ENCODE results near the gene DLGAP1. TPM values are rescaled to one million over a fixed set of nuclear protein-coding genes. Genes with fewer than 3 reads are reported as not detected.

Gene DLGAP1
- total and polyA plus RNA-seq, 2 donors (not counting 1 experiment from before 2014, with no cell fraction given): 0.07 to 0.61 TPM

DNA sequence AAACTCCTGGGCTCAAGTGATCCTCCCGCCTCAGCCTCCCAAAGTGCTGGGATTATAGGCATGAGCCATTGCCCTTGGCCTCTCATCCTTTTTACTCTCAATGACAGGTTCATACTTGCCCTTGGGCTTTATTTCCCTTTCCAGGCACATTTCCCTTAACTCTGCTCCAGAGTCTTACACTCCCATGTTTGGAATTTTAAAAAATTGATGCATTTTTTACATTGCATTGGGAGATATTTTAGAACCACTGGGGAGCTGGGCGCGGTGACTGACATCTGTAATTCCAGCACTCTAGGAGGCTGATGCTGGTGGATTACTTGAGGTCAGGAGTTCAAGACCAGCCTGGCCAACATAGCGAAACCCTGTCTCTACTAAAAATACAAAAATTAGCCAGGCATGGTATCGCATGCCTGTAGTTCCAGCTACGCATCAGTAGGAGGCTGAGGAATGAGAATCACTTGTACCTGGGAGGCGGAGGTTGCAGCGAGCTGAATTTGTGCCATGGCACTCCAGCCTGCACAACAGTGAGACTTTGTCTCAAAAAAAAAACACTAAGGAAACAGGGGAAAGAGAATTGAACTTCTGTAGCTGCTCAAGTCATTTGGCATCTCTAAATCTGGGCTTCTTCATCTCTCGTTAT, 986.9 kb downstream of the DLGAP1 start:
- Histone ChIP-seq H3K79me2 (ENCODE audit: control insufficient read depth, insufficient read depth, low read length) (no peaks in the 10 kb centered on the region), H2AFZ (ENCODE audit: insufficient read depth, low read depth, low read length, poor library complexity, severe bottlenecking) (no peak overlapping the region), H3K36me3 (replicated peaks in 1 of 2; ENCODE audit: control extremely low read depth in 1 of 2, control insufficient read depth in 1 of 2, extremely low read depth in 1 of 2, insufficient read depth in 2 of 2, low read length in 1 of 2) (no peaks in the 10 kb centered on the region), H4K20me1 (ENCODE audit: control insufficient read depth, insufficient read depth, low read length, poor library complexity, severe bottlenecking) (no peaks in the 10 kb centered on the region), H3K9ac (ENCODE audit: low read length) (no peak overlapping the region), H3K4me1 (ENCODE audit: control insufficient read depth in 2 of 2, insufficient read depth in 2 of 2, low read length in 2 of 2) (peaks cover 0 to 7% of the 10 kb centered on the region in 2 donors), H3K9me3 (ENCODE audit: control extremely low read depth in 1 of 3, control insufficient read depth in 2 of 3, insufficient read depth in 1 of 3, low read length in 2 of 3) (no peaks in the 10 kb centered on the region), H3K4me3 (ENCODE audit: control extremely low read depth in 1 of 5, extremely low read depth in 1 of 5, insufficient read depth in 1 of 5, low read depth in 2 of 5, low read length in 4 of 5) (no peak overlapping the region), H3K27me3 (replicated peaks in 1 of 4; ENCODE audit: control extremely low read depth in 1 of 4, control insufficient read depth in 3 of 4, insufficient read depth in 4 of 4, low read length in 3 of 4) (no peaks in the 10 kb centered on the region), H3K4me2 (replicated peaks; ENCODE audit: low read depth, low read length, poor library complexity, severe bottlenecking) (no peak overlapping the region), H3K27ac (ENCODE audit: low read length in 2 of 2) (no peak overlapping the region)
- ChIA-PET CTCF (interaction anchor here (0.8 to 2.7 kb wide), 4 partner anchors 11 to 127 kb away, joined by 3 to 7 read pairs (median 3); no protein-coding TSS in a partner anchor), POLR2A (interaction anchor here (0.7 kb wide), 1 partner anchor 135 kb away, joined by 9 read pairs; no protein-coding TSS in a partner anchor)
- no peak for ATAC-seq (ENCODE audit: low read depth)
- Mint-ChIP-seq H3K4me1 (peaks cover 7% of the 10 kb centered on the region), H3K4me3 (no peak overlapping the region), H3K9me3 (ENCODE audit: insufficient read depth) (no peaks in the 10 kb centered on the region), H3K27me3 (no peaks in the 10 kb centered on the region), H3K27ac (no peak overlapping the region)
- no peak for DNase-seq
- intact Hi-C loops (cut with micrococcal nuclease): no loop called here
- no peak for TF ChIP-seq EZH2 (IDR thresholded peaks at IDR 0.05; ENCODE audit: borderline replicate concordance, insufficient read depth, low read depth, low read length, poor library complexity, severe bottlenecking)
- TF ChIP-seq, protein P1, sequence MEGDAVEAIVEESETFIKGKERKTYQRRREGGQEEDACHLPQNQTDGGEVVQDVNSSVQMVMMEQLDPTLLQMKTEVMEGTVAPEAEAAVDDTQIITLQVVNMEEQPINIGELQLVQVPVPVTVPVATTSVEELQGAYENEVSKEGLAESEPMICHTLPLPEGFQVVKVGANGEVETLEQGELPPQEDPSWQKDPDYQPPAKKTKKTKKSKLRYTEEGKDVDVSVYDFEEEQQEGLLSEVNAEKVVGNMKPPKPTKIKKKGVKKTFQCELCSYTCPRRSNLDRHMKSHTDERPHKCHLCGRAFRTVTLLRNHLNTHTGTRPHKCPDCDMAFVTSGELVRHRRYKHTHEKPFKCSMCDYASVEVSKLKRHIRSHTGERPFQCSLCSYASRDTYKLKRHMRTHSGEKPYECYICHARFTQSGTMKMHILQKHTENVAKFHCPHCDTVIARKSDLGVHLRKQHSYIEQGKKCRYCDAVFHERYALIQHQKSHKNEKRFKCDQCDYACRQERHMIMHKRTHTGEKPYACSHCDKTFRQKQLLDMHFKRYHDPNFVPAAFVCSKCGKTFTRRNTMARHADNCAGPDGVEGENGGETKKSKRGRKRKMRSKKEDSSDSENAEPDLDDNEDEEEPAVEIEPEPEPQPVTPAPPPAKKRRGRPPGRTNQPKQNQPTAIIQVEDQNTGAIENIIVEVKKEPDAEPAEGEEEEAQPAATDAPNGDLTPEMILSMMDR (IDR thresholded peaks at IDR 0.05): no peak
- WGBS (ENCODE audit: insufficient coverage): 98% methylated on average over 8 of the region's 9 CpGs

DNA sequence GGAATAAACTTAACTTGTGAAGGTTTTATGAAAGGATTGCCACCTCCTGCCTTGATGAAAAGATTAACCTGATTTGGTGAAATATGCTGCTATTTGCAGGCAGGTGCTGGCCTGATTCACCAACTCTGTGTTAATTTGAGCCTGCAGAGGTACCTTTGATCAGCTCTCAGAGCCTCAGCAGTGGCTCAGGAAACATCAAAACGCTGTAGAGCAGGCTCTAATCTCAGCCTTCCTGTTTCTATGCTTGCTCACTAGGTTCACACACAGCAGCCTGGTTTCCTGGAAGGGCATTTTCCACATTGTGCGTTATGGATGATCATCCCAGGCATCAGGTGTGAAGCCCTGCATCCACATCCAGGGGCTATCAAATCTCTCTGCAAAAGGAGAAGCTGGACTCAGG, 988.2 kb downstream of the DLGAP1 start:
- 0% methylated on average over 2 of the region's 2 CpGs for WGBS (ENCODE audit: insufficient coverage)
- Mint-ChIP-seq H3K27me3 (no peaks in the 10 kb centered on the region), H3K4me3 (no peak overlapping the region), H3K9me3 (ENCODE audit: insufficient read depth) (peaks cover 3% of the 10 kb centered on the region), H3K27ac (no peak overlapping the region), H3K4me1 (peaks cover 4% of the 10 kb centered on the region)
- ChIA-PET CTCF (interaction anchor here (0.8 to 2.8 kb wide), 6 partner anchors 9 to 127 kb away, joined by 3 to 18 read pairs (median 6); no protein-coding TSS in a partner anchor), POLR2A (interaction anchor here (0.8 kb wide), 1 partner anchor 14 kb away, joined by 4 read pairs; no protein-coding TSS in a partner anchor)
- no peaks in the 10 kb centered on the region for H4K20me1 ChIP-seq (ENCODE audit: control insufficient read depth, insufficient read depth, low read length, poor library complexity, severe bottlenecking)
- H3K9me3 ChIP-seq (ENCODE audit: control extremely low read depth in 1 of 3, control insufficient read depth in 2 of 3, insufficient read depth in 1 of 3, low read length in 2 of 3): peaks cover 0 to 2% (median 2%) of the 10 kb centered on the region in 3 donors
- intact Hi-C loops (cut with micrococcal nuclease): no loop called here
- no peak for TF ChIP-seq EZH2 (IDR thresholded peaks at IDR 0.05; ENCODE audit: borderline replicate concordance, insufficient read depth, low read depth, low read length, poor library complexity, severe bottlenecking)
- TF ChIP-seq, protein P1 (IDR thresholded peaks at IDR 0.05): no peak
- H3K79me2 ChIP-seq (ENCODE audit: control insufficient read depth, insufficient read depth, low read length): peaks cover 3% of the 10 kb centered on the region
- H3K4me1 ChIP-seq (ENCODE audit: control insufficient read depth in 2 of 2, insufficient read depth in 2 of 2, low read length in 2 of 2): peaks cover 0 to 4% of the 10 kb centered on the region in 2 donors
- ATAC-seq (ENCODE audit: low read depth): no peak
- H3K9ac ChIP-seq (ENCODE audit: low read length): no peak overlapping the region
- H3K27me3 ChIP-seq (replicated peaks in 1 of 4; ENCODE audit: control extremely low read depth in 1 of 4, control insufficient read depth in 3 of 4, insufficient read depth in 4 of 4, low read length in 3 of 4): no peaks in the 10 kb centered on the region
- no peak overlapping the region for H3K4me2 ChIP-seq (replicated peaks; ENCODE audit: low read depth, low read length, poor library complexity, severe bottlenecking)
- H3K36me3 ChIP-seq (replicated peaks in 1 of 2; ENCODE audit: control extremely low read depth in 1 of 2, control insufficient read depth in 1 of 2, extremely low read depth in 1 of 2, insufficient read depth in 2 of 2, low read length in 1 of 2): no peaks in the 10 kb centered on the region
- H2AFZ ChIP-seq (ENCODE audit: insufficient read depth, low read depth, low read length, poor library complexity, severe bottlenecking): no peak overlapping the region
- no peak overlapping the region for H3K27ac ChIP-seq (ENCODE audit: low read length in 2 of 2)
- no peak for DNase-seq
- no peak overlapping the region for H3K4me3 ChIP-seq (ENCODE audit: control extremely low read depth in 1 of 5, extremely low read depth in 1 of 5, insufficient read depth in 1 of 5, low read depth in 2 of 5, low read length in 4 of 5)
